Measurements from ENCODE around the gene ETS1.

Gene ETS1

DNA sequence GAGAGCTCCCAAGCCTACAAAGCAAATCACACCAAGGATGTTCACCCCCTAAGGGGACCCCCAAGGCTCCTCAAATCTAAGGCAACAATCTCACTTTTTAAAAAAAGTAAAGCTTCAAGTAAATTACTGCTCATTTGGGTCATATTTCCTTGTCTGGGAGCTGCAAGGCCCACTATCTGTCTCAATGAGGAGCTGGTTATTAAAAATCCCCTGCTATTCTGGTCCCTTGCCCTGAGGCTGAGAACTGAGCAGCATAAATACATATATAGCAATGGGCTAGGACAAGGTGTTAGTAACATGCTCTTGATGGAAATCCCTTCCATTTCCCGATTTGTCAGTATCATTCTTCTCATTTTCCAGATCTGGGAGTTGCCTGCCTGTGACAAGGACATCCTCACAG lies 119.2 kb downstream of the ETS1 start:
- Histone ChIP-seq H3K9me2 (ENCODE audit: low read depth, low read length) (no peaks in the 10 kb centered on the region), H3K9me3 (ENCODE audit: low read length) (no peaks in the 10 kb centered on the region), H3K4me3 (ENCODE audit: low read depth, low read length, poor library complexity, severe bottlenecking) (peak overlapping the region; percentile 2), H4K20me1 (ENCODE audit: insufficient read depth, low read length) (no peaks in the 10 kb centered on the region), H3F3A (ENCODE audit: insufficient read depth, low read length) (peaks cover 11% of the 10 kb centered on the region), H3K27me3 (ENCODE audit: insufficient read depth, low read length) (no peaks in the 10 kb centered on the region), H3K27ac (ENCODE audit: low read depth, low read length, poor library complexity, severe bottlenecking) (peak overlapping the region; percentile 98), H3K36me3 (ENCODE audit: insufficient read depth, low read length) (peaks cover 83% of the 10 kb centered on the region), H3K4me1 (ENCODE audit: insufficient read depth, low read length, severe bottlenecking) (peaks cover 91% of the 10 kb centered on the region), H3K79me2 (ENCODE audit: insufficient read depth, low read length) (peaks cover 9% of the 10 kb centered on the region; the same call in 1 of the 2 replicates), H3K4me2 (ENCODE audit: low read length) (peak overlapping the region; percentile 66), H3K9ac (ENCODE audit: low read length) (peak overlapping the region; percentile 41; the same call in 1 of the 2 replicates), H2AFZ (ENCODE audit: low read length) (no peak overlapping the region)
- TF ChIP-seq EZH2 (IDR thresholded peaks at IDR 0.05; ENCODE audit: borderline replicate concordance, low read length), result no peak
- TF ChIP-seq, protein P1, sequence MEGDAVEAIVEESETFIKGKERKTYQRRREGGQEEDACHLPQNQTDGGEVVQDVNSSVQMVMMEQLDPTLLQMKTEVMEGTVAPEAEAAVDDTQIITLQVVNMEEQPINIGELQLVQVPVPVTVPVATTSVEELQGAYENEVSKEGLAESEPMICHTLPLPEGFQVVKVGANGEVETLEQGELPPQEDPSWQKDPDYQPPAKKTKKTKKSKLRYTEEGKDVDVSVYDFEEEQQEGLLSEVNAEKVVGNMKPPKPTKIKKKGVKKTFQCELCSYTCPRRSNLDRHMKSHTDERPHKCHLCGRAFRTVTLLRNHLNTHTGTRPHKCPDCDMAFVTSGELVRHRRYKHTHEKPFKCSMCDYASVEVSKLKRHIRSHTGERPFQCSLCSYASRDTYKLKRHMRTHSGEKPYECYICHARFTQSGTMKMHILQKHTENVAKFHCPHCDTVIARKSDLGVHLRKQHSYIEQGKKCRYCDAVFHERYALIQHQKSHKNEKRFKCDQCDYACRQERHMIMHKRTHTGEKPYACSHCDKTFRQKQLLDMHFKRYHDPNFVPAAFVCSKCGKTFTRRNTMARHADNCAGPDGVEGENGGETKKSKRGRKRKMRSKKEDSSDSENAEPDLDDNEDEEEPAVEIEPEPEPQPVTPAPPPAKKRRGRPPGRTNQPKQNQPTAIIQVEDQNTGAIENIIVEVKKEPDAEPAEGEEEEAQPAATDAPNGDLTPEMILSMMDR (IDR thresholded peaks at IDR 0.05; ENCODE audit: low read length), result no peak

DNA sequence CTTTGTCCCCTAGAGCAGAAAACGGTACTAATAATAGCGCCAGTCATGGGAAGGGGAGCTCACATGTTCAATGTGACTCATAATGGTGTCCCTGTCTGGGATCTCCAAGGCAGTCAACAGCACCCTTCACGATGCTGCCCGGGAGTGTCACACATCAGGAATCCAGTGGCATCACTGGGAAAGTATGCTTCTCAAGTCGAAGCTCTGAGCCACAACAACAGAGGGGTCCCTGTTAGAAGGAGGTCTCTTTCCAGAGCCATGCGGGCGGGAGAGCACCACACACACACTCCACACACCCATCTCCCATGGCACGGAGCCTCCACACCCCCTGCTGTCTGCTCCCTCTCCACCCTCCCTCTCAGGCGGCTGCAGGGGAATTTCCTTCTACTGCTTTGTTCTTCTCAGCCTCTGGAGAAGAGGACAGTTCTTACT lies 119.7 kb downstream of the ETS1 start:
- Histone ChIP-seq H3K27me3 (ENCODE audit: insufficient read depth, low read length) (no peaks in the 10 kb centered on the region), H3K79me2 (ENCODE audit: insufficient read depth, low read length) (peaks cover 9% of the 10 kb centered on the region; the same call in 1 of the 2 replicates), H3K9me2 (ENCODE audit: low read depth, low read length) (no peaks in the 10 kb centered on the region), H3K4me1 (ENCODE audit: insufficient read depth, low read length, severe bottlenecking) (peaks cover 90% of the 10 kb centered on the region), H2AFZ (ENCODE audit: low read length) (no peak overlapping the region), H3F3A (ENCODE audit: insufficient read depth, low read length) (peaks cover 9% of the 10 kb centered on the region), H3K4me2 (ENCODE audit: low read length) (no peak overlapping the region), H3K9ac (ENCODE audit: low read length) (no peak overlapping the region; the same call in 1 of the 2 replicates), H3K27ac (ENCODE audit: low read depth, low read length, poor library complexity, severe bottlenecking) (peak overlapping the region; percentile 98), H3K36me3 (ENCODE audit: insufficient read depth, low read length) (peaks cover 83% of the 10 kb centered on the region), H3K9me3 (ENCODE audit: low read length) (no peaks in the 10 kb centered on the region), H3K4me3 (ENCODE audit: low read depth, low read length, poor library complexity, severe bottlenecking) (no peak overlapping the region), H4K20me1 (ENCODE audit: insufficient read depth, low read length) (no peaks in the 10 kb centered on the region)
- TF ChIP-seq, protein P1 (IDR thresholded peaks at IDR 0.05; ENCODE audit: low read length), result no peak
- no peak for TF ChIP-seq EZH2 (IDR thresholded peaks at IDR 0.05; ENCODE audit: borderline replicate concordance, low read length)

DNA sequence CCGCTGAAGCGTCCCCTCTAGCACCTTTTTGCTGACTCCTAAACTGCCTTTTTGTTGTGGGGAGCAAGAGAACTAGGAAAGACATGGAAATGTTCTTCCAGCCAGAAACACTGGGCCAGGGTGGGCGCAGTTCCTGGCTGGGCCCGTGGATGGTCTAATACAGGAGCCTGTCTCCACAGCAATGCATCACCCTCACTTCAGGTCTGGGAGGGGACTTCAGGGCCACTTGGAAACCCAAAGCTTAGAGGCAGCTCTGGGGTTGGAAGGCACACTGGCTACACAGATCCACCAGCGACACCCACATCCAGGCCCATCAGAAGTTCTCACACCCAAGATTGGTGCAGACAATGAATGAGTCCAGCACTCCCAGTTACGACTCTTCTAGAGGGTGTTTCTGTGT lies 120.3 kb downstream of the ETS1 start:
- Histone ChIP-seq H3F3A (ENCODE audit: insufficient read depth, low read length) (peaks cover 9% of the 10 kb centered on the region; the same call in 1 of the 2 replicates), H3K4me1 (ENCODE audit: insufficient read depth, low read length, severe bottlenecking) (peaks cover 84% of the 10 kb centered on the region), H4K20me1 (ENCODE audit: insufficient read depth, low read length) (no peaks in the 10 kb centered on the region), H2AFZ (ENCODE audit: low read length) (no peak overlapping the region), H3K9ac (ENCODE audit: low read length) (no peak overlapping the region), H3K27me3 (ENCODE audit: insufficient read depth, low read length) (no peaks in the 10 kb centered on the region), H3K4me3 (ENCODE audit: low read depth, low read length, poor library complexity, severe bottlenecking) (no peak overlapping the region), H3K79me2 (ENCODE audit: insufficient read depth, low read length) (peaks cover 9% of the 10 kb centered on the region; the same call in 1 of the 2 replicates), H3K27ac (ENCODE audit: low read depth, low read length, poor library complexity, severe bottlenecking) (peak overlapping the region; percentile 98), H3K36me3 (ENCODE audit: insufficient read depth, low read length) (peaks cover 83% of the 10 kb centered on the region), H3K4me2 (ENCODE audit: low read length) (no peak overlapping the region), H3K9me2 (ENCODE audit: low read depth, low read length) (no peaks in the 10 kb centered on the region), H3K9me3 (ENCODE audit: low read length) (no peaks in the 10 kb centered on the region)
- TF ChIP-seq, protein P1 (IDR thresholded peaks at IDR 0.05; ENCODE audit: low read length), result no peak
- no peak for TF ChIP-seq EZH2 (IDR thresholded peaks at IDR 0.05; ENCODE audit: borderline replicate concordance, low read length)

All from OCI-LY1 (cell line).